Astrocyte of the spinal cord (primary cell): ENCODE data around the gene ITGB5.

Experiments
- DNase-seq: peaks from one replicate; pipeline ENCODE4 v3.0.0; 2011; ENCODE audit warnings: low read depth, low spot score
- H3K4me3 ChIP-seq: 2 replicates; pipeline ENCODE4 v1.5.1; 2011; ENCODE audit warnings: low read depth, mild to moderate bottlenecking, low read length, moderate library complexity
- CTCF ChIP-seq: IDR thresholded peaks from 2 replicates; pipeline ENCODE4 v1.5.1; 2012; ENCODE audit warnings: low read depth, mild to moderate bottlenecking, low read length, inconsistent platforms
- in situ Hi-C: cut with HindIII; loops from 2 replicates; pipeline ENCODE4 v1.10.0; 2017; ENCODE audit warnings: low sequenced_read_pairs

ITGB5 gene

GRCh38 chr3:124885466-124886167, 1.5 kb downstream of the ITGB5 start:
- DNase-seq = peak; percentile 43
- in situ Hi-C loops = no loop called here
- peak overlapping the region; percentile 63 for H3K4me3 ChIP-seq
- no peak for TF ChIP-seq CTCF

- in situ Hi-C loops = no loop called here
- no peak overlapping the region for H3K4me3 ChIP-seq
- no peak for DNase-seq
- no peak for TF ChIP-seq CTCF
Observed at GRCh38 chr3:124884474-124885101, 2.6 kb downstream of the ITGB5 start.

- DNase-seq = peak; percentile 27
- no peak overlapping the region for H3K4me3 ChIP-seq
- no peak for TF ChIP-seq CTCF
- in situ Hi-C loops = no loop called here
Observed at GRCh38 chr3:124883766-124884473, 3.2 kb downstream of the ITGB5 start.

- in situ Hi-C loops = no loop called here
- no peak for TF ChIP-seq CTCF
- DNase-seq = peak; percentile 53
- H3K4me3 ChIP-seq = no peak overlapping the region
Observed at GRCh38 chr3:124882816-124883747, 4.1 kb downstream of the ITGB5 start.

- in situ Hi-C loops = no loop called here
- H3K4me3 ChIP-seq = no peak overlapping the region
- TF ChIP-seq CTCF = no peak
- DNase-seq = peak; percentile 24
Observed at GRCh38 chr3:124881976-124882697, 5.0 kb downstream of the ITGB5 start.
